ENCODE measurements around the gene FKBP2.

FKBP2 gene

GRCh38 chr11:64219755-64220154 lies 21.1 kb upstream of the FKBP2 start:
- no peak for DNase-seq

GRCh38 chr11:64220271-64220670 lies 20.6 kb upstream of the FKBP2 start:
- DNase-seq = no peak

- DNase-seq = no peak
These were observed 20.1 kb upstream of the FKBP2 start for GRCh38 chr11:64220798-64221197.

GRCh38 chr11:64222651-64223000 lies 18.3 kb upstream of the FKBP2 start:
- peak; percentile 25 for DNase-seq

GRCh38 chr11:64223001-64223651 lies 17.8 kb upstream of the FKBP2 start:
- peak; percentile 26 for DNase-seq

GRCh38 chr11:64224151-64224890 lies 16.6 kb upstream of the FKBP2 start:
- peak; percentile 29 for DNase-seq

- DNase-seq = no peak
These were observed 15.8 kb upstream of the FKBP2 start for GRCh38 chr11:64224891-64225607.

GRCh38 chr11:64225608-64226506 lies 15.0 kb upstream of the FKBP2 start, which contains the start of the genes NUDT22 and TRPT1:
NUDT22 (plus strand) TSS chr11:64226274; CDS start chr11:64226653, 379 bp downstream.
TRPT1 (minus strand) TSS chr11:64226186; CDS start chr11:64225860, 326 bp downstream.
- peak; percentile 98 for DNase-seq

- peak; percentile 79 for DNase-seq
These were observed 14.3 kb upstream of the FKBP2 start for GRCh38 chr11:64226507-64227051.

- DNase-seq = no peak
These were observed 13.4 kb upstream of the FKBP2 start for GRCh38 chr11:64227405-64227956.

- no peak for DNase-seq
These were observed 11.7 kb upstream of the FKBP2 start for GRCh38 chr11:64229090-64229743.

GRCh38 chr11:64229744-64230170 lies 11.1 kb upstream of the FKBP2 start:
- DNase-seq = no peak

GRCh38 chr11:64230171-64230984 lies 10.5 kb upstream of the FKBP2 start, which contains the start of gene DNAJC4:
DNAJC4 (plus strand) TSS chr11:64230548; CDS start chr11:64230855, 307 bp downstream.
- DNase-seq = peak; percentile 93

GRCh38 chr11:64230985-64231365 lies 9.9 kb upstream of the FKBP2 start:
- DNase-seq = no peak

GRCh38 chr11:64231546-64231945 lies 9.3 kb upstream of the FKBP2 start:
- DNase-seq = no peak

- DNase-seq = no peak
These were observed 8.5 kb upstream of the FKBP2 start for GRCh38 chr11:64232182-64232966.

GRCh38 chr11:64232967-64233315 lies 8.0 kb upstream of the FKBP2 start:
- DNase-seq = no peak

- peak; percentile 76 for DNase-seq
These were observed 6.8 kb upstream of the FKBP2 start, which contains the start of gene VEGFB for GRCh38 chr11:64233913-64234586. VEGFB (plus strand) TSS chr11:64234584; CDS start chr11:64234834, 250 bp downstream.

Data from stimulated activated CD8-positive, alpha-beta memory T cell treated with anti-CD3 and anti-CD28 coated beads, Interleukin-4, amount 100 ng/mL, for 48 hours (primary cell).